Adipocyte (in vitro differentiated cells): ENCODE measurements around the gene AMPD1.
A peak's percentile ranks its signal among the peaks of the same experiment; 100 is the strongest.

ENCODE experiments used
- DNase-seq: peaks from one replicate; pipeline ENCODE4 v3.0.0-alpha.2; 2015; ENCODE audit warnings: low read depth
- H3K27me3 ChIP-seq: replicated peaks from 2 replicates; pipeline ENCODE4 v1.7.0; 2013; ENCODE audit warnings: mild to moderate bottlenecking, low read length, moderate library complexity; ENCODE audit not compliant: control insufficient read depth, insufficient read depth
- H3K36me3 ChIP-seq: 2 replicates; pipeline ENCODE4 v1.7.0; 2013; ENCODE audit warnings: low read length, mild to moderate bottlenecking, moderate library complexity; ENCODE audit not compliant: control insufficient read depth, insufficient read depth, severe bottlenecking
- H3K4me1 ChIP-seq: 2 replicates; pipeline ENCODE4 v1.7.0; 2013; ENCODE audit warnings: mild to moderate bottlenecking, low read length, moderate library complexity; ENCODE audit not compliant: control insufficient read depth, insufficient read depth
- H3K4me3 ChIP-seq: 2 replicates; pipeline ENCODE4 v1.7.0; 2013; ENCODE audit warnings: mild to moderate bottlenecking, low read length, moderate library complexity
- H3K9ac ChIP-seq: 2 replicates; pipeline ENCODE4 v1.7.0; 2013; ENCODE audit warnings: mild to moderate bottlenecking, low read length, moderate library complexity
- H3K9me3 ChIP-seq: 2 replicates; pipeline ENCODE4 v1.7.0; 2013; ENCODE audit warnings: mild to moderate bottlenecking, low read length, moderate library complexity; ENCODE audit not compliant: control insufficient read depth

The AMPD1 gene

DNA sequence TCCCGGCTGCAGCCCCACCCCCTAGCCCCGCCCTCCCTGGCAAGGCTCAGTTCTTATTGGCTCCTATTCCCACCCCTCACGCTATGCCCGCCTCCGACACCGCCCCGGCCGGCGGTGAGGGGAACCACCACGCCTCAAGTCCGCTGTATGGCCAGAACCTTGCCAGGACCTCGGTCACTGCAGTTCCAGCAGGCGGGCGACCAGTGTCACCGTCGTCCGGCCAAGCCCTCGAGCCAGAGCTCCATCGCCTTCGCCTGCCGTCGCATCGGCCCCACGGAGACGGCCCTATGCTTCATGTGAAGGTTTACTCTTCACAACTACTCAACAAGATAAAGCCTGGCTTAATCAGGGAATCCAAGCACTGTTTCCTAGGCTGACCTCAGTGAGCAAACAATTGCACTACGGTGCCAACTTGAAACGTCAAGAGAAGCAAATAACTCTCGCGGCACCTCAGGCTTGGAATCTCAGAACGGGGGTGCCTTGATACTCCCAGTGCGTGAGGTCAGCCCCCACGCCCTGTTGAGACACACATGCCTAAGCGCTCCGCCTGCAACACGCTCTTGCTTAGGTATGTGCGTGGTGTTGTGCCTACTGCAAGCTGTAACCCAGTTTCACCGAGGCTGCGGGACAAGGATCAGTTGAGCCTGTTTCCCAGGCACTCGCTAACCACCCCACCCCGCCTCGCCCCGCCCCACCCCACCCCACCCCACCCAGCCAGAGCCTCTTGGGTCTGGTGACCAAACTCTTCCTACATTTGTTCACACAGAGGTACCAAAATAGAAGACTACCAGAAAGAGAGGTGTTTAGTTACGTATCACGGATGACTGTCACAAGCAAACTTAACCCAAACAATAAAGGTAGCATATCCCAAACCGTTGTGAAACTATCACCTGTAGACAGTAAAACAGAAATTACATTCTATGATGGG, 25.0 kb downstream of the AMPD1 start:
- peaks cover 11% of the 10 kb centered on the region for H3K4me1 ChIP-seq
- H3K9ac ChIP-seq = peak overlapping the region; percentile 88
- no peaks in the 10 kb centered on the region for H3K36me3 ChIP-seq
- no peaks in the 10 kb centered on the region for H3K27me3 ChIP-seq
- H3K4me3 ChIP-seq = peak overlapping the region; percentile 98
- peak; percentile 97 for DNase-seq
- no peaks in the 10 kb centered on the region for H3K9me3 ChIP-seq

DNA sequence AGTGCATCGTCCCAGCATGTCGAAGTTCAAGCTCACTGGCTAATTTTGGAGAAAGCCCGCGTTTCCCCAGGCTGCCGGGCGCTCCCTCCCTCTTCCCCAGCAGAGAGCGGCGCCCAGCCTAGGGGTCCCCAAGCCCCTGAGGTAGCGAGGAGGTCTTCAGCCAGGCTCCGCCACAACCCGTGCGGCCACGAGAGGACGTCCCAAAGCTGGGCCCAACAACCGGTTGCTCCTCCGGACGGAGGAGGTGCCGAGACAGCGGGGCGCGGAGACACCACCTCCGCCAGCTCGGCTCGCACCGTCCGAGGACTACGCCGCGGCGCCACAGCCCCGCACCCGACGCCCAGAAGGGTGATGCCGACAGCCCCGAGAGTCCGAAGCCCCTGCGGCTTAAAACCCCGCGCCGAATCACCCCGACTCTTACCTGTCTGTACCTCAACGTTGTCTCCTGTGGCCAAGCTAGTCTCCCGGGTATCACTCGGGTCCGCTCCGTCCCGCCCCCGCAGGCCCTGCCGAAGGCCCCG, 25.7 kb downstream of the AMPD1 start, which contains the start of gene DENND2C:
Gene DENND2C, minus strand, starts transcription at position 488 of the 521 bp plus-strand sequence. CDS start 44,065 bp downstream, outside the sequence.
- Histone ChIP-seq H3K4me3 (peak within 1 kb of the TSS; percentile 98), H3K9me3 (no peaks in the 10 kb centered on the region), H3K9ac (peak within 1 kb of the TSS; percentile 88), H3K4me1 (peaks cover 11% of the 10 kb centered on the region), H3K27me3 (no peaks in the 10 kb centered on the region), H3K36me3 (no peaks in the 10 kb centered on the region)
- no peak for DNase-seq

DNA sequence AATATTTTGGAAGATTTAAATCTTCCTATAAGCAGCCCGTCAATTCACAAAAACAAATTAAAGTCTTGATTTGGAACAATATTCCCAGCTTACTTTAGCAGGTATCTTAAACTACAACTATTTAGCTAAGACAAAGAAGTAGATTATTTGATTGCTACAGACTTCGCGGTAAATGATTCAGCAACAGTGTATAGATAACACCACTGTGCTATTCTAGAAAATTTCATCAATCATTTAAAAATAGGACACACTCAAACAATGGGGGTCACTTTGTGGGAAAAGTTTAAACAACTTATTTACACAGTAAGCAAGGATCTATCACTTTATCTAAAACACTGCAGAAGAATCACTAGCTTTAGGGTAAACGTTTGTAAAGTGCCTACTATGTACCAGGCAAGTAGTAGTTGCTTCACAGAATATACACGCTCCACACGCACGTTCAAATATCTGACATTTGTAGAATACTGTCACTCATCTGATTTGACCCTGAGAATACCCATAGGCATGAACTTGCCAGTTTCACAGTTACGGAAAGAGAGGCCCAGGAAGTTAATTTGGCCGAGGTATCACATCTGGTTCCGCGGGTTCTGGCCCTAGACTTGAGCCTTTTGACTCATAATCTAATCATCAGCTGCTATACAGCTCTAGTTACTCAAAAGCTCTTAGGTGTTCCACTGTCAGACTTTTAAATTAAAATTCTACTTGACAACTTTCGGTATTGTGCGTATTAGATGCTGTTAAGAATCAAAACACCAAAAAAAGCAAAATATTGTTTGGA, 26.4 kb downstream of the AMPD1 start:
- Histone ChIP-seq H3K9ac (peak overlapping the region; percentile 87), H3K9me3 (no peaks in the 10 kb centered on the region), H3K36me3 (no peaks in the 10 kb centered on the region), H3K27me3 (no peaks in the 10 kb centered on the region), H3K4me1 (peaks cover 11% of the 10 kb centered on the region), H3K4me3 (peak overlapping the region; percentile 98)
- peak; percentile 50 for DNase-seq

DNA sequence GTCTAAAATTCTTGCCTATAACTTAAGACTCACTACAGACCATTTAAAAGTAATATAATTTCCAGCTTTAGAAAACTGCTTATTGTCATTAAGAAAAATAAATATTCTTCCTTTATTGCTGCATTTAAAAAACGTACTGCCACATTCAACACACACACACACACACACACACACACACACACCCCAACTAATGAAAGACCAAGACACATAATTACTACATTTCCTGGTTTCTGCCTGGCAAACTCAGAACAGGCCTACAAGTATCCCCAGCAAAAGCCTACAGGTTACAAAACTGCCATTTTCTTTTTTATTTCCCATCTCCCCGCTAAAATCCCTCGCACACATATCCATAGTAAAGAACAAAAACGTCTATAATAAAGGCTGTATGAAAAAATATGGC, 27.0 kb downstream of the AMPD1 start:
- Histone ChIP-seq H3K36me3 (no peaks in the 10 kb centered on the region), H3K4me3 (peak overlapping the region; percentile 98), H3K27me3 (no peaks in the 10 kb centered on the region), H3K9ac (no peak overlapping the region), H3K4me1 (peaks cover 11% of the 10 kb centered on the region), H3K9me3 (no peaks in the 10 kb centered on the region)
- no peak for DNase-seq

DNA sequence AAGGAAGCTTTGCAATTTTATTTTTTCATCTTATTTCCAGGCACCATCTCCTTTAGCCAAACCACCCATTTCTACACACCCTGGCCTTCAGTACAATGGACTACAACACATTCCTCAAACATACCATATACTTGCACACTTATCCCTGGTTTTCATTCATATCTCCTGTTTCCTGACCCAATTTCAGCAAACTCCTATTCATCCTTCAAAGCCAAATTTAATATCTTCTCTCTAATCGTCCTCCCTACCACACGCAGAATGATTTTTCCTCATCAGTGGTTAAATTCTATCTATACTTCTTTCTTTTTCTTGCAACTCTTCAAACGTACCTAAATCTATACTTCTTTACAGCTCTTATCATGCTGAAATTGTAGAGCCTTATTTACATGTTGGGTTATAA, 28.4 kb downstream of the AMPD1 start:
- DNase-seq = no peak
- no peaks in the 10 kb centered on the region for H3K9me3 ChIP-seq
- peaks cover 11% of the 10 kb centered on the region for H3K4me1 ChIP-seq
- H3K36me3 ChIP-seq = no peaks in the 10 kb centered on the region
- H3K9ac ChIP-seq = no peak overlapping the region
- H3K27me3 ChIP-seq = no peaks in the 10 kb centered on the region
- H3K4me3 ChIP-seq = no peak overlapping the region

DNA sequence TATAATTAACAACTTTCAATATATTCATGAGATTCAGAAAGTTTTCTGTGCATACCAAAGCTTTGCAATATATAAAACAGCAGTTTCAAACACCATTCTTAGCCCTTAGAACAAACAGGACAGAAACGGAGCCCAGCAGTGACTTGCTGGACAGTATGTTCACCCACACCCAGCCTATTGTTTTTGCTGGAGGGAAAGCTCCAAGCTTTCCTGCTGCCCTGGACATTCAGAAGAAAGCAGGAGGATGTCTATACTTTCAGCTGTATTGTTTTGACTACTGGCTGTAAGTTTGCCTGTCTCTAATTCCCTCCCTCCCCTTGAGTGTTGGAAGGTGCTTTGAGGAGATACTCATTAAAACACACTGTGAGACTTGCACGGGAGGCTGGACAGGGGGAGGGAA, 35.1 kb downstream of the AMPD1 start:
- no peaks in the 10 kb centered on the region for H3K36me3 ChIP-seq
- H3K9ac ChIP-seq = no peak overlapping the region
- H3K27me3 ChIP-seq = no peaks in the 10 kb centered on the region
- H3K4me1 ChIP-seq = no peaks in the 10 kb centered on the region
- H3K4me3 ChIP-seq = no peak overlapping the region
- peak; percentile 19 for DNase-seq
- no peaks in the 10 kb centered on the region for H3K9me3 ChIP-seq

DNA sequence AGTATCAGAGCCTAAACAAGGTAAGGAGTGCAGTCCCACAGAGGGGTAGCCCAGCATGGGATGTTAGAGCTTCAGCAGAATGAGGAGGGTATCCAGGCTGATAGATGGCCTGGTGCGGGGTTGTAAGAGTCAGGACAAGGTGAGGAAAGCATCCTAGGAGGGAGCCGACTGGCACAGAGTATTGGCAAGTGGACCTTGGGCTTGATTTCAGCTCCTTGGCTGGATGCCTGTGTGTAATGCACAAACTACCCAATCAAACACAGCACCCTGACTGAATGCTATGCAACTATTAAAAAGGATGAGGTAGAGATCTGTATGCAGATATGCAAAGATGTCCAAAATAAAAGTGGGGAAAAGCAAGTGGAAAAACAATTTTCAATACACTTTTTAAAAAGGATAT, 43.5 kb downstream of the AMPD1 start:
- Histone ChIP-seq H3K9ac (no peak overlapping the region), H3K4me3 (no peak overlapping the region), H3K9me3 (no peaks in the 10 kb centered on the region), H3K4me1 (no peaks in the 10 kb centered on the region), H3K27me3 (no peaks in the 10 kb centered on the region), H3K36me3 (no peaks in the 10 kb centered on the region)
- DNase-seq = no peak

DNA sequence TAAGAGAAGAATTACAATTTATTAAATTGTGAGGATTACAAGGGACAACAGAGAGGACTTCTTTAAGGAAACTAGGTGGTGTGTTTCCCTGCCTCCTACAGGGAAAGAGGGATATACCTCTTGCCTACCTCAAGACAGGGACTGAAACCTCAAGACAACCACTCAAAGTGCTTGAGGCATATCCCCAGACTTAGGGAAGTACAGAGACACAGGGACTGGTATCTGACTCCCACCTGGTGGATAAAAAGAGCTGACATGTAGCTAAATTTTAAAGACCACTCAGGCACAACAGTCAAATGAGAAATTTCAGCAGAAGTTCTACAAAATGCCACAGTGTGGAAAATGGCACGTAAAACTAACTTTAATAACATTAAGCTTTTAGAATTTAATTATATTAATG, 46.8 kb downstream of the AMPD1 start:
- H3K9me3 ChIP-seq = no peaks in the 10 kb centered on the region
- DNase-seq = no peak

DNA sequence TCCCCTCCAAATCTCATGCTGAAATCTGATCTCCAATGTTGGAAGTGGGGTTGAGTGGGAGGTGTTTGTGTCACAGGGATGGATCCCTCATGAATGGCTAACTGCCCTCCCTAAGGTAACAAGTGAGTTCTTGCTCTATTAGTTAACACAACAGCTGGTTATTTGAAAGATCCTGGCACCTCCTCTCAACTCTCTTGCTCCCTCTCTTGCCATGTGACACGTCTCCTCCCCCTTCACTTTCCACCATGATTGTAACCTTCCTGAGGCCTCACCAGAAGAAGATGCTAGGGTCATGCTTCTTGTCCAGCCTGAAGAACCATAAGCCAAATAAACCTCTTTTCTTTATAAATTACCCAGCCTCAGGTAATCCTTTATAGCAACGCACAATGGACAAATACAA, 54.0 kb downstream of the AMPD1 start:
- no peaks in the 10 kb centered on the region for H3K4me1 ChIP-seq
- H3K36me3 ChIP-seq = no peaks in the 10 kb centered on the region
- DNase-seq = no peak
- no peak overlapping the region for H3K9ac ChIP-seq
- no peaks in the 10 kb centered on the region for H3K9me3 ChIP-seq
- H3K27me3 ChIP-seq = no peaks in the 10 kb centered on the region
- H3K4me3 ChIP-seq = no peak overlapping the region

More for the DNA sequence above, 46.8 kb downstream of the AMPD1 start:
- Histone ChIP-seq H3K9ac (no peak overlapping the region), H3K4me1 (no peaks in the 10 kb centered on the region), H3K36me3 (no peaks in the 10 kb centered on the region), H3K4me3 (no peak overlapping the region), H3K27me3 (no peaks in the 10 kb centered on the region)

DNA sequence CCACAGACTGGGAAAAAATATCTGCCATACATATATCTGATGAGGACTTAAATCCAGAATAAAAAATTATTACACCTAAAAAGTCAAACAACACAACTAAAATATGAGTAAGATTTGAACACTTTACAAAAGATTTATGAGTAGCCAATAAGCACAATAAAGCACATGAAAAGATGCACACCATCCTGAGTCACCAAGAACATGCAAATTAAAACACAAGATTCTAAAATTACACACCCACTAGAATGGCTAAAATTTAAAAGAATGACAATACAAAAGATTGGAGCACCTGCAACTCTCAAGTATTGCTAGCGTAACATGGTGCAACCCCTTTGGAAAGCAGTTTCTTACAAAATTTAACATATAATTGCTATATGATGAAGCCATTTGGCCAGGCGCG, 56.4 kb downstream of the AMPD1 start:
- no peaks in the 10 kb centered on the region for H3K36me3 ChIP-seq
- no peaks in the 10 kb centered on the region for H3K4me1 ChIP-seq
- no peak for DNase-seq
- no peak overlapping the region for H3K9ac ChIP-seq
- H3K27me3 ChIP-seq = no peaks in the 10 kb centered on the region
- no peaks in the 10 kb centered on the region for H3K9me3 ChIP-seq
- no peak overlapping the region for H3K4me3 ChIP-seq

DNA sequence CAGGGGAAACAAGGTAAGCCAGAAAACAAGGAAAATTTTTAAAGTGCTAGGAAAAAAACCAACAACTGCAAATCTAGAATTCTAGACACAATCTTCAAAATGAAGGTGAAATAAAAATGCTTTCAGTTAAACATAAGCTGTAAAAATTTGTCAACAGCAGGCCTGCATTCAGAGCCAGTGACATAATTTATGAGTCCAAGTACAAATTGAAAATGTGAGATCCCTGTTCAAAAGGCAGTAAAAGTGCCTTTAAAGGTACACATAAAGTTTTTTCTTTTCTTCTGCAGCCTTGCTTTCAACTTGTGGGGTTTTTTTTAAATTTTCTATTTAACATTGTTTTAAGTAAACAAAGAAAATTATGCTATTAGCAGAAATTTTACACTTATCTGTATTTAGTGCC, 62.9 kb downstream of the AMPD1 start:
- H3K4me1 ChIP-seq = no peaks in the 10 kb centered on the region
- H3K9me3 ChIP-seq = no peaks in the 10 kb centered on the region
- H3K27me3 ChIP-seq = no peaks in the 10 kb centered on the region
- H3K4me3 ChIP-seq = no peak overlapping the region
- H3K36me3 ChIP-seq = no peaks in the 10 kb centered on the region
- H3K9ac ChIP-seq = no peak overlapping the region
- DNase-seq = no peak
